GM18907 (cell line): ENCODE measurements around the gene ADA.
"Not testable (repeated sequence)": the region's sequence is repeated elsewhere in the genome, so short reads cannot be mapped to it uniquely, and the experiment has no call there.

Source experiments
- ATAC-seq: cut with Tn5 transposase; IDR thresholded peaks from one replicate; pipeline ENCODE4 v1.9.1; 2021; ENCODE audit warnings: mild to moderate bottlenecking, moderate library complexity; ENCODE audit not compliant: unreplicated experiment

Gene ADA

DNA sequence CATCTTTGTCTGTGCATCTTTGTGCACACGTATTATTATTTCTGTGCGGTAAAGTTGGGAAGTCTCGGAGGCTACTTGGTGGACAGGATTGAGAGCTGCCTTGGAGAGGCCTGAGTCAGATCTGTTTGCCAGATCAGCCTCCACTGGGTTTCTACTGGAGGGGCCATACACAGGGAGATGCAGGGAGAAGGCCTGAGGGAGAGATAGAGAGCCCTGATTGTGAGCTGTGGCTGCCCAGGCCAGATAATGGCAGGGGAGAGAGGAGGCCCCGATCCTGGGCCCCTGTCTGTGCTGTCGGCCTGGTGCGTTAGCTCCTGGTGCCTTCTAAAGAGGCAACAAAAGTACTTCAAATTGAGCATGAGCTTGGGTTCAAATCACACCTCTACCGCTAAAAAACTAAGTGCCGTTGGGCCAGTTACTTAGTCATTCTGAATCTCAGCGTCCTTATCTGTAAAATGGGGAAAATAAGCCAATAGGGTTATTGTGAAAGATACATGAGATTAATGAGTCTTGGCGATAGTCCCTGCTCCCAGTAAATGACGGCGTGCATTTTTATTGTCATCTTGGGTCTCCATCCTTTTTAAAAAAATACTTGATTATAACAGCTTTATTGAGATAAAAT is 27.6 kb upstream of the ADA start:
- no peak for ATAC-seq

DNA sequence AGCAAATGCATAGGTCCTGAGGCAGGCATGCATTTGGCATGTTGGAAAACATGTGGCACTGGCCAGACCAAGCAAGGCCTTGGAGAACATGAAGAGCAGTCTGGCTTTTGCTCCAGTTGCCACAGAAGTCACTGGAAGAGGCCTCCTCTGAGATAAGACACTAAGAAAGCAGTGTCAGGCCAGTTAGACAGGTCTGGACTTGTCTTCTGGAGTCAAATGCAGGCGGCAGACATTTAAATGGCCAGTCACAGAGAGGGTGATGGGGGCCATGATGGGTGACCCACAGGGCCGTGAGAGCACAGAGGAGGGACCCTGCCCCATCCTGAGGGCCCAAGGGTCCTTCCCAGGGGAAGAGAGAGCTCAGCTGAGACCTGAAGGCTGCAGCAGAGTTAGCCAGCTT is 26.7 kb upstream of the ADA start:
- ATAC-seq, result no peak

DNA sequence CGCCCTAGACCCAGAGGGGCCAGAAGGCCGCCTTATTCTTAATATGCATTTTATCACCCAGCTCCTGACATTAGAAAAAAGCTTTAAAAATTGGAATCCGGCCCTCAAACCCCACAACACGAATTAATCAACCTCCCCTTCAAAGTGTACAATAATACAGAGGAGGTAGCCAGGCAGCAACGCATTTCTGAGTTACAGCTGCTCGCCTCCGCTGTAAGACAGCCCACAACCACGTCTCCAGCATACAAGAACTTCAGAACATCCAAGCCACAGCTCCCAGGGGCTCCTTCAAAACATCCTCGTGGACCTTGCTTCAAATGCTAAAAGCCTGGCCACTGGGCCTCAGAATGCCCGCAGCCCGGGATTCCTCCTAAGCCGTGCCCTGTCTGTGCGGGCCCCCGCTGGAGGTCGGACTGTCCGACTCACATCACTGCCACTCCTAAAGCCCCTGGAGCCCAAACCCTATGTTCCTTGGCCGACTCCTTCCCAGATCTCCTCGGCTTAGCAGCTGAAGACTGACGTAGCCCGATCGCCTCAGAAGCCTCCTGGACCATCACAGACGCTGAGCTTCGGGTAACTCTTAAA is 20.9 kb upstream of the ADA start:
- ATAC-seq, result not testable (repeated sequence)

DNA sequence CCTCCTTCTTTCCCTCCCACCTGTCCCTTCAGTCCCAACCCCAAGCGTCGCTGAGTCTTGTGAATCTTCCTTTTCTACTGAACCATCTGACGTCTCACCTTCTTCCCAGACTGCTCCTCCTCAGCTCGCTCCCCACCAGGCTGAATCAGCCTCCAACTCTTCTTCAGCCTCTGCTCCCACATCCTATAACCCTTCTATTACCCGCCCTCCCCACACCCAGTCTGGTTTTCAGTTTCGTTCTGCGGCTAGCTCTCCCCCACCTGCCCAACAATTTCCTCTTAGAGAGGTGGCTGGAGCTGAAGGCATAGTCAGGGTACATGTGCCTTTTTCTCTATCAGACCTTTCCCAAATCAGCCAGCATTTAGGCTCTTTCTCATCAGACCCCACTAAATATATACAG is 20.0 kb upstream of the ADA start:
- ATAC-seq, result not testable (repeated sequence)

DNA sequence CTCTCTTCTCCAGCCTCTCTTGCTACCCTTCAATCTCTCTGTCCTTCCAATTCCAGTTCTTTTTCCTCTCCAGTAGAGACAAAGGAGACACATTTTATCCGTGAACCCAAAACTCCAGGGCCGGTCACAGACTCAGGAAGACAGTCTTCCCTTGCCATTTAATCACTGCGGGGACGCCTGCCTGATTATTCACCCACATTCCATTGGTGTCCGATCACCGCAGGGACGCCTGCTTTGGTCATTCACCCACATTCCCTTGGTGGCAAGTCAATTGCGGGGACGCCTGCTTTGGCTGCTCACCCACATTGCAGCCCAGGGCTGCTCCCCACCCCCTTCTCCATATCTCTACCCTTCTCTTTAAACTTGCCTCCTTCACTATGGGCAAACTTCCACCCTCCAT is 19.4 kb upstream of the ADA start:
- ATAC-seq, result not testable (repeated sequence)

DNA sequence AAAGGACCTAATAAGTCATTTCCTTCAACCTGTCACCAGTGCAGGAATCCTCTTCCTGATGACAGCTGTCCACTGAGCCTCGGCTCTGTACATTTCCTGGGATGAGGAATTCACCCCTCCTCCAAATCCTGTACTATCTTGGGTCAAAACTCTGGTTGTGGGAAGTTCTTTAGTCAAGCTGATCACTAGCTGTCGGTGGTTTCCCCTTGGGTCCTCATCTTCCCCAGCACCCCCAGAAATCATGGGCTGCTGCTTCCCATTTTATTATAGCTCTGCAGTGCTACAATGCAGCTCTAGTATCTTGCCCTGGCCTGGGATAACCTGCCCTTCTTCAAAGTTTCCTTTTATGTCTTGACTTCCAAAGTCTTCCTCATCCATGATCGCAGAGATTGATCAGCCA is 14.6 kb upstream of the ADA start:
- no peak for ATAC-seq

DNA sequence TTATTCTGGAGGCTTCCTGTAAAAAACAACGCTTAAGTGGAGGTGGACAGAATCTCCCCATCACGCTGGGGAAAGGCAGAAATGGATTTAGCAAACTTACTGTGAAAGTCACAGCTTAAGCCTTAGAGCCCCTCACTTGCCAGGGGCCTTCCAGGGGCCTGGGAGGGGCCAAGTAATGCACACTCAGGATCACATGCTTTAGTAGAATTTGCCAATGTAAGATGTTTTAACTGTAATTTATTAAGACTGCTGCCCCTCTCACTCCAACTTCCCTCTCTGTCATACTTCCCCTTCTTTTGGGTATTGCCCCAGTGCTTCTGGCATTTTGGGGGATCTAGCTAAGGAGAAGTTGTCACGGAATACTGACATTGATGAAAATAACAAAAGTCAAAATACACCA is 12.6 kb upstream of the ADA start:
- ATAC-seq, result no peak

DNA sequence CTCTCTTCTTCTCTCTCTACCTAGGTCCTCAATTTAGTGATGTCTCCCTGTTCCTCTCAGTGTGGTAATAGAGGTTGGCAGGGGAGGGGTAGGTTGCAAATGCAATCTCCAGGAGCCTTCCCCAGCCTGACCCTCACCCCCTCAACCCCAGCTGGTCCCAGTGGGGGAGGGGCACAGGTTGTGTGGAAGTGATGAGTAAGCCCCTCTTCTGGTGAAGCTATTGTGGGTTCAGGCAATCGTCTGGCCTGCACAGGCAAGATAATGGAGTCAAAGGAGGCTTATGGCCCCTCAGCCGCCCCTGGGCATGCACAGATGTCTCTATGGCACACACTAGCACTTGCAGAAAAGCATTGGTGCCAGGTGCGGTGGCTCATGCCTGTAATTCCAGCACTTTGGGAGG is 10.8 kb upstream of the ADA start:
- ATAC-seq, result no peak

DNA sequence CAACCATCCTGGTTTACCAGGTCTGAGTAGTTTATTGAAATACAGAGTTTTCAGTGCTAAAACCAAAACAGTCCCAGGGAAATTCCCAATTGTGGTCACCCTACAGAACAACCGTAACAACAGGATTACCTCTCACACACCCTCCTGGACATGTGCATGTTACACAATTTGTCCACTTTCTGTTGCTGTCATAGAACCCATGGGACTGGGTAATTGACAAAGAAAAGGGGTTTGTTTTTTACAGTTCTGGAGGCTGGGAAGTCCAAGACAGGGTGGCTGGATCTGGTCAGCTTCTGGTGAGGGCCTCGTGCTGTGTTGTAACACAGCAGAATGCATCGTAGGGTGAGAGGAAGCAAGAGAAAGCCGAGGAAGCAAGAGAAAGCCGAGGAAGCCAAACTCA is 9.1 kb upstream of the ADA start:
- no peak for ATAC-seq

DNA sequence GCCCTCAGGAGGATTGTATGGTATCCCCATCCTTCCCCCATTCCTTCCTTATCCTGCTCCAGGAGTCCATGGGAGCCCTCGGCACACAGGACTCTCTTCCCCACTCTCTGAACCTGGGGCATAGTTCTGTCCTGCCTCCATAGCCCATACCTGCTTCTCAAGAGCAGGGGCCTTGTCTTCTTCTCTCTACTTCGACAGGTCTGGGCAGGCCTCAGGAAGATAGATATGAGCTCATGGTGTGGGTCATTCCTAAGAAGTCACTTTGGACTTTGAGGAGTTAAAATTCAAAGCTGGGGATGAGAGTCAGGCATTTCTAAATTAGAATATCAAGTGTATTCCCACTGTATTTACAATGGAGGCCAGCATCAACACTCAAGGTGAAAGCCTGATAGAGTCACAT is 8.4 kb upstream of the ADA start:
- no peak for ATAC-seq

DNA sequence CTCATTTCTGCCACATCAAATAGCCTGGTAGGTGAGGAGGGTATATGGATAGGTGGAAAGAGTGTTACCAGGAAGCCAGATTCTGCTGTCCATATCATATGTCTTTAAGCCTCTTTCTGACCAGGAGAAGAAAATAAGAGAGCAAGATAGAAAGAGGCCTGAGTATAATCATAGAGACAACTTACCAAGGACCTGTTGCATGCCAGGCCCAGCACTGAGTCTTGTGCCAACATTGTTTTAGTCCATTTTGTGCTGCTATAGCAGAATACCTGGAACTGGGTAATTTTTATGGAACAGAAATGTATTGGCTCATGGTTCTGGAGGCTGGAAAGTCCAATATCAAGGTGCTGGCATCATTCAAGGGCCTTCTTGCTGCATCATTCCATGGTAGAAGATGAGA is 7.3 kb upstream of the ADA start:
- ATAC-seq, result no peak

DNA sequence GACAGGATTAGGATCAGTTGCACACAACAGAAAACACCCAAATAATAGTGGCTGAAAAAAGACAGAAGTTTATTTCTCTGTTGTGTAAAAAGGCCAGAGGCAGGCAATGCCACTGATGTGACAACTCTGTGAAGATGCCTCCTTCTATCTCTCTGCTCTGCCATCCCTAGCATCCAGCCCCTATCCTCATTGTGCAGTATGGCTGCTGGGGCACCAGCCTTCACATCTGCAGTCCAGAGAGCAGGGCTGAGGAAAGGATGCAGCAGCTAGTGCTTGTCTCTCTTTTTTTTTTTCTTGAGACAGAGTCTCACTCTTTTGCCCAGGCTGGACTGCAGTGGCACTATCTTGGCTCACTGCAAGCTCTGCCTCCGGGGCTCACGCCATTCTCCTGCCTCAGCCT is 6.4 kb upstream of the ADA start:
- no peak for ATAC-seq

DNA sequence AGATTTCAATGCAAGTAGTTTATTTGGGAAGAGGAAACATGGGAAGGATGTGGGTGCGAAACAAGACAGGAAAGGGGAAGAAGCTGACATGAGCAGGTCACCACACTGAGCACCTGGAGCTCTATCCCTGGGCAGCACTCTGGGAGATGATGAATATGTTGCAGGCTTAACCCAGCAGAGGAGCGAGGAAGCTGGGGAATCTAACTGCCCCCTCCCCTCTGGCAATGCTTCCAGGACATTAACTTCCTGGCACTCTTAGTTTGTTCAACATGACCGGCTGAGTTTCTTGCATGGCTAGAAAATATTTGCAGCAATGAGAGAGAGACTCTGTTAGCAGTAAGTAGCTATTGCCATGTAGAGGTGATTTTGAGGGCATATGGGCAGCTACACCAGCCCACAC is 4.9 kb upstream of the ADA start:
- ATAC-seq, result no peak

DNA sequence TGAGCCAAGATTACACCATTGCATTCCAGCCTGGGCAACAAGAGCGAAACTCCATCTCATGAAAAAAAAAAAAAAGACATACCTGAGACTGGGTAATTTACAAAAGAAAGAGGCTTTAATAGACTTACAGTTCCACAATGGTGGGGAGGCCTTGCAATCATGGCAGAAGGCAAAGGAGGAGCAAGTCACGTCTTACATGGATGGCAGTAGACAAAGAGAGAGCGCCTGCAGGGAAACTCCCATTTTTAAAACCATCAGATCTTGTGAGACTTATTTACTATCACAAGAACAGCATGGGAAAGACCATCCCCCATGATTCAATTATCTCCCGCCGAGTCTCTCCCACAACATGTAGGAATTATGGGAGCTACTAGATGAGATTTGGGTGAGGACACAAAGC is 2.7 kb upstream of the ADA start:
- not testable (repeated sequence) for ATAC-seq

DNA sequence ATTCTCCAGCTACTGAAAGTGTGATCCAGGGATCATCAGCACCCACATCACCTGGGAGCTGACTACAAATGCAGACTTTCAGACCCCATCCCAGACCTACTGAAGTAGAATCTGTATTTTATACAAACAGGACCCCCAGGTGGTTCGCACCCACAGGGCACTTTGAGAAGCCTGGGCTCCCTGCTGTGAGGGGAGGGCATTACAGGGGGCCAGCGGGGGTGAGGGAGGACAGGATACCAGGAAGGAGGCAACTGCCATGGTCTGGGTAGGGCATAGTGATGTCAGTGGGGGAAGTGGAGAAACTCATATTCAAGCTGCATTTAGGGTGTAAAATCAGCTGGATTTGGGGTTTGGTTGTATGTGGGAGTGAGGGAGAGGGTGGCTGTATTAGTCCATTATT is 2.0 kb upstream of the ADA start:
- no peak for ATAC-seq

DNA sequence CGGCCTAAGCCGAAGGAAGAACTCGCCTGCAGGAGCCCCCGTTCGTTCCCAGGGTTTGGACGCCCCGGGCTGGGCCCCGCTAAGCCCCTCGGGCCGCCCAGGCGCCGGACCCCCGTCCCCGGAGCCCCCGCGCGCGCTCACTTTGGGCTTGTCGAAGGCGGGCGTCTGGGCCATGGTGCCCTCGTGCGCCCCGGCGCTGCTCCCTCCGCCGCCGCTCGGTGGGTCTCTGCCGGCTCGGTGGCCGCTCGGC is 140 bp downstream of the ADA start:
- no peak for ATAC-seq

DNA sequence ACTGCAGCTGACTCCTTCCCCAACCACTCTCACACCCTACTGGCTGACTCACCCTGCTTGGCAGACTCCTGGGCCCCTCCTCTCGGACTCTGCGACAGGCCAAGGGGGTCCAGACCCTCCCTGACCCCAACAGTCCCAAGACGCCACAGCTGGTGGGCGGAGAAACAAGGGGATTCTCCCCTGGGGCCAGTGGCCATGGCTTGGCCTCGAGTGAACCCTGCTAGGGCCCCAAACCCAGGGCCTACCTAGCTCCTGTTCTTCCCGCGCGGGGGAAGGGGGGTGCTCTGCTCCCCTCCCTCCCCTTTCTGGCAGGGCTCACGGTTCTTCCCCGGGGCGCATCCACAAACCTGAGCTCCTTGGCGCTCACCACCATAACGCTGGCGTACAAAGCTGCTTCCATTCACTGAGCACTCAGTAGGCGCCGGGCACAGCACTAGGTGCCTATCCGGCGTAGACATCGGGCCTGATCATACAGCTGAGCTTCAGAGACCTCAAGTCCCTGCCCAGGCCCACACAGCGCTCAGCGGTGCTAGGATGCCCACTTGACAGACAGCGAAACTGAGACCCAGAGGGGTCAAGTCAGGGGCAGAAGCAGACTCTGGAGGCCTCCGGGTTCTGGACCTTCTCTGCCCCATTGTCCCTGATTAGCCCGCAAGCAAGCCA is 597 bp downstream of the ADA start:
- no peak for ATAC-seq

DNA sequence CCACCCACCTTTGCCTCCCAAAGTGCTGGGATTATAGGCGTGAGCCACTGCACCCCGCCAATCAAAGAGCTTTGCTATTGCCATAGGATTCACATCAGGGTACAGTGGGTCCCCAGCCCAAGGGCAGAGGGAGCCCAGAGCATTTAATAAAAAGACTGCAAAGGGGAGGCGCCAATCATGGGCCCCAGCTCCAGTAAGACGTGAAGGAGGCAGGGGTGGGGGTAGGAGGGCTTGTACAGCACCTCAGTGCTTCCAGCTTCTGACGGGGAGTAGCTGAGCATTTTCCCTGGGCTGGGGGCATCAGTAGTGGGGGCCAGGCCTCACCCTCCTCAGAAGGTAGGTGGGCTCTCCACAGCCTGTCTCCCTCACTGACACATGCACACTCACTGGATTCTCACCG is 1.5 kb downstream of the ADA start:
- ATAC-seq, result no peak

DNA sequence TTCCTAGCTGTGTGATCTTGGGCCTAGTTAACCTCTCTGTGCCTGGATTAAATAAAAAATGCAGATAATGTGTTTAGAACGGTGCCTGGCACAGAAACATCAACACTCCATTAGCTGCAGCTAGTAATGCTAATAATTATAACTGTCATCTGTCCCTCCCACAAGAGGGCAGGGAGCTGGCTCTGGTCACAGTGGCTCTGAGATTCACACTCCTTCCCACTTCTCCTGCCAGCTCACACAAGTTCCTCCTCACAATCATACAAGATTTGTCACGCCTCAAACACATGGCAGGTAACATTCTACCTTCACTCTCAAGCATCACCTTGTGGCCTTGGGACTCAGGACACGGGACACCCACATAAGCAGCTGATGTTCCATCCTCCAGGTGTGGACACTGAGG is 2.4 kb downstream of the ADA start:
- ATAC-seq, result no peak

DNA sequence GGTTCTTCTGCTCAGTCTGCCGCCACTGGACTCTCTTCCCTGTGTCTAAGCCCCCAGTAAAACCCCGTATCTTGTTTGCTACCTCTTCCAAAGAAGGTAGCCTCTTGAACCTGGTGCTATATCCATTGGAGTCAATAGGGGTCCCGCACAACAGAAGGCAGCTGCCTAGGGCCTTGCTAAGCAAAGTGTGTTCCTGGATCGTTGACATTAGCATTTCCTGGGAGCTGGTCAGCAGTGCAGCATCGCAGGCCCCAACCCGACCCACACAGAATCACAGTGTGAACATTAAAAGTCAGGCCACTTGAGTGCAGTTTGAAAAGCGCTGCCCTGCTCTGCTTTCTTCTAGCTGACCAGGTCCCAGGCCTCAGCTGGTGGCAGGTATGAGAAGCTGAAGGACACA is 2.9 kb downstream of the ADA start:
- ATAC-seq, result no peak

DNA sequence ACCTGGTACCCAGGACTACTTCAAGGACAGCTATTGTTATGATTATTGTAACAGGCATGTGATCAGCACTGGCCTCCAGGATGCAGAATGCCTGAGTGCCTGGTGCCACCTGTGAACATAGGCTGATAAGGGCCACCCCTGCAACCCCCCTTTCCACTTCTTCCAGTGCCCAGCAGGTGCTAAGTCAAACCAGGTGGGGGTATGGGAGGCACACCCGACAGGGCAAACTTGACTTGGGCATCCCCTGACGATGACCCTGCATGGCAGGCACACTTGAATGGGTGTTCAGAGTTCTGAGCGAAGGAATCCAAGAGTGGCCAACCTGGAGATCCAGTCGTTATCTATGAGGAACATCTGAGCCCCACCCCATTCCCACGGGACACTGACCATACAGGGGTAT is 3.4 kb downstream of the ADA start:
- ATAC-seq, result no peak

DNA sequence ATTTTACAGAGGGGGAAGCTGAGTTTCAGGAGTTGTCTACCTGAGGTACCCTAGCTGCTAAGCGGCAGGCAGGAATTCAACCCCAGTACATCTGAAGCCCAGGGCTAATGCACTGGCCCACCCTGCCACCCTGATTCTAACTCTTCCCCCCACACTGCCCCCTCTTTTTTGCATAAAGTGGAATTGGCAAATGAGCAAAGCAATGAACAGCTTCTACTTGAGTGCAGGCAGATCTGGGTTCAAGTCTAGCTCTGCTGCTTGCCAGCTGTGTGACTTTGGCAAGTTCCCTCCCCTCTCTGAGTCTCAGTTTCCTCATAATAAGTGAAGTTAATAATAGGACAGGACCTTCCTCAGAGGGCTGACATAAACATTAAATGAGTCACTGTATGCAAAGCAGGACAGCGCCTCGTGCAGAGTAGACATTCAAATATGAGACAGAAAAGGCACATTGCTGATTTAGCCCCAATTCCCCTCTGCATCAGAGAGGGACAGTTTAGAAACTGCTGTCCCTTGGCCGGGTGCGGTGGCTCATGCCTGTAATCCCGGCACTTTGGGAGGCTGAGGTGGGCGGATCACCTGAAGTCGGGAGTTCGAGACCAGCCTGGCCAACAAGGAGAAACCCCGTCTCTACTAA is 4.7 kb downstream of the ADA start:
- peak; percentile 50 for ATAC-seq
